ENCODE data around the gene C17orf113.

Gene C17orf113

GRCh38 chr17:42050393-42051012 is at the start of gene C17orf113:
TSS of gene C17orf113 (minus strand) at chr17:42050601. CDS start at chr17:42043376, 7,225 bp downstream.
- DNase-seq = peak; percentile 42

GRCh38 chr17:42098730-42099399 is 48.5 kb upstream of the C17orf113 start:
- DNase-seq = no peak

GRCh38 chr17:42097691-42098631 is 47.6 kb upstream of the C17orf113 start, which contains the start of gene ZNF385C:
TSS of gene ZNF385C (minus strand) at chr17:42098473. CDS start at chr17:42063056, 35,417 bp downstream.
- peak; percentile 4 for DNase-seq

- DNase-seq = no peak
These were observed 46.1 kb upstream of the C17orf113 start for GRCh38 chr17:42096360-42097111.

GRCh38 chr17:42094375-42095069 is 44.1 kb upstream of the C17orf113 start:
- no peak for DNase-seq

GRCh38 chr17:42092939-42093338 is 42.5 kb upstream of the C17orf113 start:
- DNase-seq = no peak

GRCh38 chr17:42090964-42091790 is 40.8 kb upstream of the C17orf113 start:
- no peak for DNase-seq

GRCh38 chr17:42088736-42089135 is 38.3 kb upstream of the C17orf113 start:
- DNase-seq = no peak

- DNase-seq = no peak
These were observed 37.6 kb upstream of the C17orf113 start for GRCh38 chr17:42087736-42088705.

GRCh38 chr17:42087042-42087701 is 36.8 kb upstream of the C17orf113 start:
- DNase-seq = no peak

GRCh38 chr17:42081516-42082129 is 31.2 kb upstream of the C17orf113 start:
- no peak for DNase-seq

- DNase-seq = no peak
These were observed 29.1 kb upstream of the C17orf113 start for GRCh38 chr17:42079541-42079940.

GRCh38 chr17:42078396-42079043 is 28.1 kb upstream of the C17orf113 start:
- no peak for DNase-seq

GRCh38 chr17:42077755-42078154 is 27.4 kb upstream of the C17orf113 start:
- no peak for DNase-seq

- DNase-seq = no peak
These were observed 26.6 kb upstream of the C17orf113 start for GRCh38 chr17:42076797-42077559.

GRCh38 chr17:42075789-42076188 is 25.4 kb upstream of the C17orf113 start:
- no peak for DNase-seq
